A549 treated with AZD9567 at 1 μM for 4 hours (cell line): ENCODE results near the gene PYY. TPM values are rescaled to one million over a fixed set of nuclear protein-coding genes. Genes with fewer than 3 reads are reported as not detected.

Experiments
- total RNA-seq: library from RNA; stranded (reverse); fragments of 200-300 nt; extraction: Qiagen RNA extraction; gene quantifications from 5 replicates; pipeline ENCODE4 v1.2.3, GENCODE V29; 2022; ENCODE audit not compliant: insufficient read depth

PYY gene
- total RNA-seq, result 0.22 TPM in 1 of 5 replicates, not detected in the others

DNA sequence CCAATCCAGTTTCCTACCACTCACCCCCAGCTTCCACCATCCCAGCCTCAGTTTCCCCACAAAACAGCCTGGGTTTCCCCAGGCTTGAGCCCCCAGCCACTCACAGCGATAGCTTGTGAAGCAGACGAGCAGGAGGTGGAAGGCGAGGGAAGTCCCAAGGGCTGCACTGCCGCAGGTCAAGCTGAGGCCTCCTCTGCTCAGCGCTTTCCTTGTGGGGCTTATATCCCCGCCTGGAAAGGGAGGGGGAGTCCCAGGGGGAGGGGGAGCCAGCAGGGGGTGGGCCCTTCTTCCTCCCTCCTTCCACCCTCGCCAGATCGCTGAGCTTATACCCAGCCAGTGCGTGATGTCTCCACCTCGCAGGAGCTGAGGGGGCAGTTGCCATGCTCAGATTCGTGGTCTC lies at the start of gene PYY:
TSS of gene PYY (minus strand) at position 195 of the 400 bp plus-strand sequence. CDS start 457 bp downstream, outside the sequence.

DNA sequence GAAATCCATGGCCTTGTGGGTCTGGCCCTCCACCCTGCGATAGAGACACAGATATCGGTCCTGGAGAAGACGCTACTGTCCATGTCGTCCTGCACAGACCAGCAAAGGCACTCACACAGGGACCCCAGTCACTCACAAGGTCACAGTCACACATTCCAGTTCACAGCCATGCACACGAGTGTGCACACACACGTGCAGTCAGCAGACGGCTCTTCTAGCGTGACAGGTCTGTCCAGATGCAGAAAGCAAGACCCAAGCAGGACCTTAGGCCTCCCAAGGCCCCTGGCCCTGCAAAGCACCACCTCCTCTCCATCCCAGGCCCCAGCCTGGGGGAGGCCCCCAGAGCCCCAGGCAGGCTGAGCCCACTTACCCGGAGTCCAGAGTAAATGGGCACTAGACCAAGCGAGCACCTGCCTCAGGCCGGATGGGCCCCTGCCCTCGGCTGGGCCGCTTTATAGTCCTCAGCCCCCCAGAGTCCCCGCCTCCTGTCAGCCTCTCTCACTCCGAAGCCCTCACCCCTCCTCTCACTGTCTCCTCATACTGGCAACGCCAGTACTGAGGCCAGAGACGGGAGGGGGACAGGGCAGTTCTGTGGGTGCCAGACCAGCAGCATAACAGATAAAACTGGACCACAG lies 11.6 kb downstream of the PYY start, which contains the start of gene PPY:
TSS of gene PPY (minus strand) at position 426 of the 635 bp plus-strand sequence. CDS start 822 bp downstream, outside the sequence.

DNA sequence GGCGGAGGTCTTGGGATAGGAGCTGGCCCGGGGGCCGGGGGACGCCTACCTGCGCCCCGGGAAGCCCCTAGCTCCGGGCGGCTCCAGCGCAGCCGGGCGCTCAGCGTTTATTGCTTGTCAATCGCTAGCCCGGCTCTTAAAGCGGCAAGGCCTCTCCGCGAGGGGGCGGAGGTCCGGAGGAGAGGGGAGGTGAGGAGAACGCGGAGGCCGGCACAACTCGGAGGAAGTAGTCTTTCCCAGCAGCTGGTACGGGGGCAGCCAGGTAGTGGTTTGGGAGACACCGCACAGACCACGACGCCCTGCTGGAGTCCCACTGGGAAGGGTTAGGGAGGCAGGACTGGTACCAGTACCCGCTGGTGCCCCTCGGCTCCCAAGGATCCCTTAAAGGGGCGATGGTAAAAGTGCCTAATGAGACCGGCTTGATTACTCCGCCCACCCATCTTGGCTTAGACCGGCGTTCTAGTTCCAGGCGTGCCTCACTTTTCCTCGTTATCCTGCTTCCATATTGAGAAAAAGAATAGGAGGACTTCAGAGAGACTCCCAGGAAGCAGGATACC lies 46.2 kb downstream of the PYY start, which contains the start of gene MPP2:
TSS of gene MPP2 (minus strand) at position 112 of the 557 bp plus-strand sequence. CDS start 3,076 bp downstream, outside the sequence.

Other genes starting within 250 kb of the PYY start
- gene SOST, start 195.1 kb downstream of the PYY start, total RNA-seq, result not detected in 5 replicates
- gene DUSP3, start 175.0 kb downstream of the PYY start, total RNA-seq, result 56.4 to 64.4 TPM (median 57.4 TPM) in 5 replicates
- 0.02 TPM in 2 of 5 replicates, not detected in the others for gene CFAP97D1, start 173.5 kb downstream of the PYY start, total RNA-seq
- gene MPP3, start 120.8 kb downstream of the PYY start, total RNA-seq, result 17.5 to 28.4 TPM (median 19.2 TPM) in 5 replicates
- gene CD300LG, start 106.8 kb downstream of the PYY start, total RNA-seq, result not detected in 5 replicates
- gene MPP2, start 46.4 kb downstream of the PYY start, total RNA-seq, result 1.3 to 1.9 TPM (median 1.5 TPM) in 5 replicates
- 0.23 TPM in 1 of 5 replicates, not detected in the others for gene PPY, start 11.5 kb downstream of the PYY start, total RNA-seq
- gene NAGS, start 50.7 kb upstream of the PYY start, total RNA-seq, result 0.96 to 1.2 TPM (median 1.2 TPM) in 4 of 5 replicates, not detected in the other
- 24.9 to 30.6 TPM (median 29.1 TPM) in 5 replicates for gene TMEM101, start 61.0 kb upstream of the PYY start, total RNA-seq
- gene LSM12, start 112.7 kb upstream of the PYY start, total RNA-seq, result 49.5 to 64.1 TPM (median 51.2 TPM) in 5 replicates
- 98.7 to 176 TPM (median 164 TPM) in 5 replicates for gene G6PC3, start 116.8 kb upstream of the PYY start, total RNA-seq
- gene HDAC5, start 169.7 kb upstream of the PYY start, total RNA-seq, result 13.0 to 16.7 TPM (median 15.6 TPM) in 5 replicates
- gene HROB, start 188.0 kb upstream of the PYY start, total RNA-seq, result 9.4 to 12.1 TPM (median 9.6 TPM) in 5 replicates
- gene ASB16, start 216.8 kb upstream of the PYY start, total RNA-seq, result 0.08 to 0.19 TPM (median 0.14 TPM) in 4 of 5 replicates, not detected in the other
- gene TMUB2, start 233.0 kb upstream of the PYY start, total RNA-seq, result 20.8 to 39.2 TPM (median 39.2 TPM) in 5 replicates
- 54.2 to 68.0 TPM (median 63.3 TPM) in 5 replicates for gene ATXN7L3, start 245.9 kb upstream of the PYY start, total RNA-seq